ENCODE measurements around the gene LY6G6C.

LY6G6C gene

GRCh38 chr6:31739639-31740396 is 18.3 kb upstream of the LY6G6C start, which contains the start of gene MSH5:
MSH5 (plus strand) TSS chr6:31740005; CDS start chr6:31740467, 462 bp downstream.
- H3K9me3 ChIP-seq (ENCODE audit: control insufficient read depth, insufficient read depth, low read depth, low read length), result no peaks in the 10 kb centered on the region
- peak within 1 kb of the TSS; percentile 87 for H3K27ac ChIP-seq (ENCODE audit: extremely low read depth, low read depth, low read length)
- ChIA-PET POLR2A (interaction anchor here (0.6 to 6.8 kb wide), 26 partner anchors 11 to 1048 kb away, joined by 3 to 102 read pairs (median 5); partner anchors contain the start of genes ABHD16A, BAG6, C6orf47 and CSNK2B), CTCF (interaction anchor here (0.6 to 4.7 kb wide), 15 partner anchors 10 to 1285 kb away, joined by 3 to 39 read pairs (median 3); partner anchors contain the start of gene LY6G5C)
- H3K4me1 ChIP-seq (ENCODE audit: control insufficient read depth, insufficient read depth, low read length), result peaks cover 29% of the 10 kb centered on the region
- peak within 1 kb of the TSS; percentile 61 for H3K4me3 ChIP-seq (ENCODE audit: low read depth, low read length)
- peaks cover 9 to 36% of the 10 kb centered on the region in 2 experiments; a peak in 2 of 3 replicates for H3K36me3 ChIP-seq (ENCODE audit: control insufficient read depth in 2 of 2, insufficient read depth in 1 of 2, low read length in 2 of 2)
- no peak for TF ChIP-seq ZNF132 (tag by site-specific recombination; IDR thresholded peaks at IDR 0.05; ENCODE audit: borderline replicate concordance)
- TF ChIP-seq PRDM4 (tag by site-specific recombination; IDR thresholded peaks at IDR 0.05), result 0 out of 2 replicates have a peak, but pooled peaks have one; percentile 52
- peak; percentile 73; the same call in 1 of the 2 replicates for TF ChIP-seq KLF9 (tag by site-specific recombination; IDR thresholded peaks at IDR 0.05; ENCODE audit: low read depth)
- TF ChIP-seq ZNF350 (tag by site-specific recombination; IDR thresholded peaks at IDR 0.05), result no peak
- no peak for TF ChIP-seq ZNF10 (tag by site-specific recombination; IDR thresholded peaks at IDR 0.05)
- no peak for TF ChIP-seq ZNF558 (tag by site-specific recombination; IDR thresholded peaks at IDR 0.05)
- TF ChIP-seq ZNF391 (tag by site-specific recombination; IDR thresholded peaks at IDR 0.05; ENCODE audit: borderline replicate concordance, low read depth), result peak; percentile 61; the same call in 1 of the 2 replicates
- no peak for TF ChIP-seq ZNF19 (tag by site-specific recombination; IDR thresholded peaks at IDR 0.05; ENCODE audit: low read depth)
- peak; percentile 79; the same call in 1 of the 2 replicates for TF ChIP-seq ZSCAN23 (tag by site-specific recombination; IDR thresholded peaks at IDR 0.05)
- no peak for TF ChIP-seq ZNF292 (tag by site-specific recombination; IDR thresholded peaks at IDR 0.05; ENCODE audit: borderline replicate concordance, low read depth)
- no peak for TF ChIP-seq HOXD13 (CRISPR knock-in tag; IDR thresholded peaks at IDR 0.05; ENCODE audit: borderline replicate concordance)
- peak; percentile 59; the same call in 1 of the 2 replicates for TF ChIP-seq ZNF843 (tag by site-specific recombination; IDR thresholded peaks at IDR 0.05)
- TF ChIP-seq ZNF416 (tag by site-specific recombination; IDR thresholded peaks at IDR 0.05), result no peak
- no peak for TF ChIP-seq ZFP41 (tag by site-specific recombination; IDR thresholded peaks at IDR 0.05; ENCODE audit: borderline replicate concordance)
- TF ChIP-seq ZNF175 (tag by site-specific recombination; IDR thresholded peaks at IDR 0.05), result no peak
- TF ChIP-seq ELK4 (IDR thresholded peaks at IDR 0.05; ENCODE audit: borderline replicate concordance, low read depth, low read length), result no peak
- peak; percentile 77 for TF ChIP-seq ZNF341 (tag by site-specific recombination; IDR thresholded peaks at IDR 0.05; ENCODE audit: low read depth)
- TF ChIP-seq ZBTB6 (tag by site-specific recombination; IDR thresholded peaks at IDR 0.05), result 0 out of 2 replicates have a peak, but pooled peaks have one; percentile 18
- TF ChIP-seq ZNF514 (tag by site-specific recombination; IDR thresholded peaks at IDR 0.05), result no peak
- no peak for TF ChIP-seq ZNF48 (tag by site-specific recombination; IDR thresholded peaks at IDR 0.05)
- TF ChIP-seq ZNF18 (tag by site-specific recombination; IDR thresholded peaks at IDR 0.05), result no peak; the same call in 1 of the 2 replicates
- no peak for TF ChIP-seq OVOL3 (tag by site-specific recombination; IDR thresholded peaks at IDR 0.05)
- TF ChIP-seq, protein P1, sequence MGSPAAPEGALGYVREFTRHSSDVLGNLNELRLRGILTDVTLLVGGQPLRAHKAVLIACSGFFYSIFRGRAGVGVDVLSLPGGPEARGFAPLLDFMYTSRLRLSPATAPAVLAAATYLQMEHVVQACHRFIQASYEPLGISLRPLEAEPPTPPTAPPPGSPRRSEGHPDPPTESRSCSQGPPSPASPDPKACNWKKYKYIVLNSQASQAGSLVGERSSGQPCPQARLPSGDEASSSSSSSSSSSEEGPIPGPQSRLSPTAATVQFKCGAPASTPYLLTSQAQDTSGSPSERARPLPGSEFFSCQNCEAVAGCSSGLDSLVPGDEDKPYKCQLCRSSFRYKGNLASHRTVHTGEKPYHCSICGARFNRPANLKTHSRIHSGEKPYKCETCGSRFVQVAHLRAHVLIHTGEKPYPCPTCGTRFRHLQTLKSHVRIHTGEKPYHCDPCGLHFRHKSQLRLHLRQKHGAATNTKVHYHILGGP (tag by site-specific recombination; IDR thresholded peaks at IDR 0.05), result no peak
- TF ChIP-seq ZNF2 (tag by site-specific recombination; IDR thresholded peaks at IDR 0.05), result peak; percentile 88
- no peak for TF ChIP-seq ZNF121 (tag by site-specific recombination; IDR thresholded peaks at IDR 0.05)
- TF ChIP-seq ZNF623 (tag by site-specific recombination; IDR thresholded peaks at IDR 0.05), result no peak
- TF ChIP-seq, protein P2, sequence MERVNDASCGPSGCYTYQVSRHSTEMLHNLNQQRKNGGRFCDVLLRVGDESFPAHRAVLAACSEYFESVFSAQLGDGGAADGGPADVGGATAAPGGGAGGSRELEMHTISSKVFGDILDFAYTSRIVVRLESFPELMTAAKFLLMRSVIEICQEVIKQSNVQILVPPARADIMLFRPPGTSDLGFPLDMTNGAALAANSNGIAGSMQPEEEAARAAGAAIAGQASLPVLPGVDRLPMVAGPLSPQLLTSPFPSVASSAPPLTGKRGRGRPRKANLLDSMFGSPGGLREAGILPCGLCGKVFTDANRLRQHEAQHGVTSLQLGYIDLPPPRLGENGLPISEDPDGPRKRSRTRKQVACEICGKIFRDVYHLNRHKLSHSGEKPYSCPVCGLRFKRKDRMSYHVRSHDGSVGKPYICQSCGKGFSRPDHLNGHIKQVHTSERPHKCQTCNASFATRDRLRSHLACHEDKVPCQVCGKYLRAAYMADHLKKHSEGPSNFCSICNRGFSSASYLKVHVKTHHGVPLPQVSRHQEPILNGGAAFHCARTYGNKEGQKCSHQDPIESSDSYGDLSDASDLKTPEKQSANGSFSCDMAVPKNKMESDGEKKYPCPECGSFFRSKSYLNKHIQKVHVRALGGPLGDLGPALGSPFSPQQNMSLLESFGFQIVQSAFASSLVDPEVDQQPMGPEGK (tag by site-specific recombination; IDR thresholded peaks at IDR 0.05), result peak; percentile 81
